ENCODE results near the gene DPH3. TPM values are rescaled to one million over a fixed set of nuclear protein-coding genes. Genes with fewer than 3 reads are reported as not detected.
"Not testable (repeated sequence)": the region's sequence is repeated elsewhere in the genome, so short reads cannot be mapped to it uniquely, and the experiment has no call there.

DPH3 gene
- polyA plus RNA-seq (2011; rRNA removed) (27.7 and 31.4 TPM in 2 replicates), polyA minus RNA-seq (2011; rRNA and poly(A)+ RNA removed) (12.7 and 15.9 TPM in 2 replicates)

- Histone ChIP-seq H3K27ac (ENCODE audit: low read depth, low read length) (peak within 1 kb of the TSS; percentile 83), H3K27me3 (ENCODE audit: control insufficient read depth, insufficient read depth, low read length) (no peaks in the 10 kb centered on the region), H3K4me3 (ENCODE audit: low read depth, low read length) (peak within 1 kb of the TSS; percentile 92), H3K9me3 (ENCODE audit: control insufficient read depth, insufficient read depth, low read length) (no peaks in the 10 kb centered on the region)
- 0 out of 2 replicates have a peak, but pooled peaks have one; percentile 7 for TF ChIP-seq CTCF (IDR thresholded peaks at IDR 0.05; ENCODE audit: low read depth, low read length)
- CTCF ChIA-PET: interaction anchor here (0.6 to 5.7 kb wide), 4 partner anchors 286 to 1072 kb away, joined by 3 to 80 read pairs (median 11); no protein-coding TSS in a partner anchor
- POLR2A ChIA-PET: interaction anchor here (0.6 kb wide), 1 partner anchor 468 kb away, joined by 6 read pairs; no protein-coding TSS in a partner anchor
- peak; percentile 99 for DNase-seq (ENCODE audit: low read depth, low spot score)
Observed at GRCh38 chr3:16264708-16265454, at the start of gene DPH3, which contains the start of gene OXNAD1. DPH3 (minus strand) TSS chr3:16264943; CDS start chr3:16264876, 67 bp downstream. OXNAD1 (plus strand) TSS chr3:16265212; CDS start chr3:16270953, 5,741 bp downstream.

GRCh38 chr3:16313886-16314645, 49.3 kb upstream of the DPH3 start:
- no peak for DNase-seq (ENCODE audit: low read depth, low spot score)
- no peak overlapping the region for H3K4me3 ChIP-seq (ENCODE audit: low read depth, low read length)
- no peaks in the 10 kb centered on the region for H3K9me3 ChIP-seq (ENCODE audit: control insufficient read depth, insufficient read depth, low read length)
- POLR2A ChIA-PET: no interaction called here
- no peaks in the 10 kb centered on the region for H3K27me3 ChIP-seq (ENCODE audit: control insufficient read depth, insufficient read depth, low read length)
- CTCF ChIA-PET: interaction anchor here (2.2 kb wide), 1 partner anchor 24 kb away, joined by 7 read pairs; no protein-coding TSS in a partner anchor
- TF ChIP-seq CTCF (IDR thresholded peaks at IDR 0.05; ENCODE audit: low read depth, low read length): no peak
- H3K27ac ChIP-seq (ENCODE audit: low read depth, low read length): no peak overlapping the region

- ChIA-PET CTCF (interaction anchor here (1.1 kb wide), 1 partner anchor 22 kb away, joined by 3 read pairs; no protein-coding TSS in a partner anchor), POLR2A (no interaction called here)
Observed at GRCh38 chr3:16311960-16312451, 47.3 kb upstream of the DPH3 start.

GRCh38 chr3:16310486-16310885, 45.7 kb upstream of the DPH3 start:
- DNase-seq (ENCODE audit: low read depth, low spot score); H3K27me3 ChIP-seq (ENCODE audit: control insufficient read depth, insufficient read depth, low read length); H3K4me3 ChIP-seq (ENCODE audit: low read depth, low read length); POLR2A ChIA-PET; H3K9me3 ChIP-seq (ENCODE audit: control insufficient read depth, insufficient read depth, low read length); H3K27ac ChIP-seq (ENCODE audit: low read depth, low read length): not testable (repeated sequence)
- CTCF ChIA-PET: interaction anchor here (0.7 kb wide), 1 partner anchor 178 kb away, joined by 3 read pairs; no protein-coding TSS in a partner anchor

More at GRCh38 chr3:16311960-16312451, 47.3 kb upstream of the DPH3 start:
- H3K27me3 ChIP-seq (ENCODE audit: control insufficient read depth, insufficient read depth, low read length): no peaks in the 10 kb centered on the region
- no peak overlapping the region for H3K27ac ChIP-seq (ENCODE audit: low read depth, low read length)
- no peaks in the 10 kb centered on the region for H3K9me3 ChIP-seq (ENCODE audit: control insufficient read depth, insufficient read depth, low read length)
- no peak for DNase-seq (ENCODE audit: low read depth, low spot score)
- no peak overlapping the region for H3K4me3 ChIP-seq (ENCODE audit: low read depth, low read length)
- no peak for TF ChIP-seq CTCF (IDR thresholded peaks at IDR 0.05; ENCODE audit: low read depth, low read length)

GRCh38 chr3:16309558-16309957, 44.8 kb upstream of the DPH3 start:
- CTCF ChIA-PET: no interaction called here
- DNase-seq (ENCODE audit: low read depth, low spot score): no peak
- POLR2A ChIA-PET: no interaction called here

More at GRCh38 chr3:16309558-16309957, 44.8 kb upstream of the DPH3 start:
- TF ChIP-seq CTCF (IDR thresholded peaks at IDR 0.05; ENCODE audit: low read depth, low read length): no peak
- Histone ChIP-seq H3K27me3 (ENCODE audit: control insufficient read depth, insufficient read depth, low read length) (no peaks in the 10 kb centered on the region), H3K4me3 (ENCODE audit: low read depth, low read length) (no peak overlapping the region), H3K9me3 (ENCODE audit: control insufficient read depth, insufficient read depth, low read length) (no peaks in the 10 kb centered on the region), H3K27ac (ENCODE audit: low read depth, low read length) (no peak overlapping the region)
